NCI-H187 treated with DMSO at 0.1 percent for 48 hours (cell line): ENCODE results near the gene LDLRAD3.

Experiments
- DNase-seq: peaks from one replicate; lab custom pipeline; 2025; lab: John Stamatoyannopoulos, UW

The LDLRAD3 gene

GRCh38 chr11:36240173-36240572 is 296.3 kb downstream of the LDLRAD3 start:
- no peak for DNase-seq

GRCh38 chr11:36240801-36241200 is 296.9 kb downstream of the LDLRAD3 start:
- no peak for DNase-seq

- no peak for DNase-seq
These were observed 297.6 kb downstream of the LDLRAD3 start for GRCh38 chr11:36241497-36241896.

- no peak for DNase-seq
These were observed 299.8 kb downstream of the LDLRAD3 start for GRCh38 chr11:36243641-36244040.

- DNase-seq: no peak
These were observed 303.6 kb downstream of the LDLRAD3 start for GRCh38 chr11:36247493-36247892.

- no peak for DNase-seq
These were observed 304.6 kb downstream of the LDLRAD3 start for GRCh38 chr11:36248436-36248835.

GRCh38 chr11:36249246-36249645 is 305.4 kb downstream of the LDLRAD3 start:
- no peak for DNase-seq

GRCh38 chr11:36251823-36252222 is 308.0 kb downstream of the LDLRAD3 start:
- no peak for DNase-seq

- no peak for DNase-seq
These were observed 309.4 kb downstream of the LDLRAD3 start for GRCh38 chr11:36253238-36253637.

GRCh38 chr11:36254713-36255112 is 310.9 kb downstream of the LDLRAD3 start:
- no peak for DNase-seq

- DNase-seq: no peak
These were observed 313.5 kb downstream of the LDLRAD3 start for GRCh38 chr11:36257351-36257750.

GRCh38 chr11:36258730-36259360 is 315.0 kb downstream of the LDLRAD3 start:
- no peak for DNase-seq

GRCh38 chr11:36261094-36261493 is 317.2 kb downstream of the LDLRAD3 start:
- no peak for DNase-seq

GRCh38 chr11:36264011-36264972 is 320.4 kb downstream of the LDLRAD3 start:
- no peak for DNase-seq

GRCh38 chr11:36264973-36265344 is 321.1 kb downstream of the LDLRAD3 start:
- no peak for DNase-seq

GRCh38 chr11:36265793-36266628 is 322.1 kb downstream of the LDLRAD3 start:
- no peak for DNase-seq

GRCh38 chr11:36266767-36267166 is 322.9 kb downstream of the LDLRAD3 start:
- DNase-seq: no peak

GRCh38 chr11:36268337-36268985 is 324.6 kb downstream of the LDLRAD3 start:
- DNase-seq: no peak

- peak; percentile 79 for DNase-seq
These were observed 326.8 kb downstream of the LDLRAD3 start for GRCh38 chr11:36270701-36271100.

GRCh38 chr11:36271794-36272407 is 328.0 kb downstream of the LDLRAD3 start:
- no peak for DNase-seq

GRCh38 chr11:36273110-36273509 is 329.2 kb downstream of the LDLRAD3 start:
- peak; percentile 69 for DNase-seq
